VCaP (cell line): ENCODE data around the gene SYT9.

Experiments
- H3K27ac ChIP-seq: fragments of 450-650 bp; 2 replicates; pipeline ENCODE4 v1.5.1; 2017
- TF ChIP-seq, protein P1 (sequence below): fragments of 450-650 bp; conservative IDR thresholded peaks from 2 replicates; pipeline ENCODE4 v1.5.1; 2017; ENCODE audit warnings: mild to moderate bottlenecking, moderate library complexity

SYT9 gene

DNA sequence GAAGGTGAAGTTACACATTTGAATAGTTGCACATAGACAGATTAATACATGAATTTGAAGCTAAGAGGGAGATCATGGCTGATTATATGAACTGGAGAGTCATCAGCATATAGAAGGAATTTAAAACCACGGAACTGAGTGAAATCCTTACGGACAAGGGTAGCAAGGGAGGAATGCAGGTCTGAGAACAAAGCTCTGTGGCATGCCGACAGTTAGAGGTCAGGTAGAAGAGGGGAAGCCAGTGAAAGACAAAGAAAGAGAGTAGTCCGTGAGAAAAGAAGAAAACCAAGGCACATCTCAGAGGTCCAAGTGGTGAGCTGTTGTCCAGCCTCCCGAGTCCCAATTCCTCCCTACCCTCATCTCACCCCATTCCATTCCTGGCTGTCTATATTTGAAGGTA is 11.8 kb upstream of the SYT9 start:
- TF ChIP-seq, protein P1, sequence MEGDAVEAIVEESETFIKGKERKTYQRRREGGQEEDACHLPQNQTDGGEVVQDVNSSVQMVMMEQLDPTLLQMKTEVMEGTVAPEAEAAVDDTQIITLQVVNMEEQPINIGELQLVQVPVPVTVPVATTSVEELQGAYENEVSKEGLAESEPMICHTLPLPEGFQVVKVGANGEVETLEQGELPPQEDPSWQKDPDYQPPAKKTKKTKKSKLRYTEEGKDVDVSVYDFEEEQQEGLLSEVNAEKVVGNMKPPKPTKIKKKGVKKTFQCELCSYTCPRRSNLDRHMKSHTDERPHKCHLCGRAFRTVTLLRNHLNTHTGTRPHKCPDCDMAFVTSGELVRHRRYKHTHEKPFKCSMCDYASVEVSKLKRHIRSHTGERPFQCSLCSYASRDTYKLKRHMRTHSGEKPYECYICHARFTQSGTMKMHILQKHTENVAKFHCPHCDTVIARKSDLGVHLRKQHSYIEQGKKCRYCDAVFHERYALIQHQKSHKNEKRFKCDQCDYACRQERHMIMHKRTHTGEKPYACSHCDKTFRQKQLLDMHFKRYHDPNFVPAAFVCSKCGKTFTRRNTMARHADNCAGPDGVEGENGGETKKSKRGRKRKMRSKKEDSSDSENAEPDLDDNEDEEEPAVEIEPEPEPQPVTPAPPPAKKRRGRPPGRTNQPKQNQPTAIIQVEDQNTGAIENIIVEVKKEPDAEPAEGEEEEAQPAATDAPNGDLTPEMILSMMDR, result no peak
- no peak overlapping the region for H3K27ac ChIP-seq

DNA sequence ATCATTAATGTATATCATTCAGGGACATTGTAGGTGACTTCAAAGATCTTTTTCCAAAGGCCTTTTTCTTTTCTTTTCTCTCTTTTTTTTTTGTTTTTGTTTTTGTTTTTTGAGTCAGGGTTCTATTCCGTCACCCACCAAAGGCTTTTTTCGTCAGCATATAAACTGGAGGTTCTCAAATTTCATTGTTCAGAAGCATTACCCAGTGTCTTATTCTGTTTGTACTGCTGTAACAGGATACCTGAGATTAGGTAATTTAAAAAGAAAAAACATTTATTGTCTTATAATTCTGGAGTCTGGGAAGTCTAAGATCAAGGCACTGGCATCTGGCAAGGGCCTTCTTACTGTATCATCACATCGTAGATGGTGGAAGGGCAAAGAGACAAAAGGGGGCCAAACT is 6.4 kb upstream of the SYT9 start:
- TF ChIP-seq, protein P1, result no peak
- H3K27ac ChIP-seq, result no peak overlapping the region

- TF ChIP-seq, protein P1, result no peak
- no peak overlapping the region for H3K27ac ChIP-seq
Observed at GRCh38 chr11:7246179-7246578, 5.5 kb upstream of the SYT9 start.

GRCh38 chr11:7250166-7250565 is 1.5 kb upstream of the SYT9 start:
- TF ChIP-seq, protein P1, result no peak
- H3K27ac ChIP-seq, result no peak overlapping the region

DNA sequence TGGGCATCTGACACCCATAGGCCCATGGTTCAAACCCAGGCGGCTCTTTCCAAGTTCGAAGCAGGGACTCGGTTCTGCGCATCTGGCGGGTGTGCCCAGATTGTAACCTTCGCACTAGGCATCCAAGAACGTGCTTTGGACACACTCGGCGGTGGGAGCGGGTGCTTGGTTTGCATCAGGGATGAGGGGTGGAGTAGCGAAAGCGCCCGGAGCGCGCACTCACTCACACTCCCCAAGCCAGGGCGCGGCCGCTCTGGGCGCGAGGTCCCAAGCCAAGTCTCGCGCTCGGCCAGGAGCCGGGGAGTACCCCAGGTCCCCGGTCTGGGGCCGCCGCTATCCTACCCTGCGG is 243 bp upstream of the SYT9 start:
- TF ChIP-seq, protein P1, result no peak
- H3K27ac ChIP-seq, result peak overlapping the region; percentile 53

DNA sequence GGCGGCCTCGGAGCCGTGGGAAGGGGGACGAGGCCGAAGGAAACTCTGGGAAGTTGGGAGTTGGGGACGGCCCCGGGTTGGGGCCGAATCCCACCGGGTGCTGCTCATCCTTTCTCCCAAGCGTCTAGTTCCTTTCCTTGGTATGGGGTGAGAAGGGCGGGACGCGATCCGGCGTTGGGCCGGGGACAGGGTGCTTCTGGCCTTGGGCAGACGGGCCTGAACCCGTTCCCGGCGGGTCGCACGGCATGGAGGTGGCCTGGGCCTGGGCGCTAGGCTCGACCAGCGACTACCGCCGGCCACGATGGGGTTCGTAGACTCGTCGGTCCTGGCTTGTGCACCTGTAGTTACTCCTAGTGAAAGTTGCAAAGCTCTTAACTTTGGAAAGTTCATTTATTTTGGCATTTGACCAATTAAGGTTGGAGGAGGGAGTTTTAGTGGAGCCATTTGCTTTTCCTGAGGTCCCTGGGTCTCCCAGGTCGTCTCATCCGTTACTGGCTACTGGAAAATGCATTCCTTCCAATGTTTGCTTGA is 1.0 kb downstream of the SYT9 start:
- TF ChIP-seq, protein P1, result no peak
- H3K27ac ChIP-seq, result peak overlapping the region; percentile 53

- no peak overlapping the region for H3K27ac ChIP-seq
Observed at GRCh38 chr11:7253800-7254199, 2.1 kb downstream of the SYT9 start.

More at GRCh38 chr11:7253800-7254199, 2.1 kb downstream of the SYT9 start:
- TF ChIP-seq, protein P1, result no peak
